ENCODE data around the gene SHFL.

Gene SHFL

GRCh38 chr19:10088949-10089554 lies 2.9 kb downstream of the SHFL start:
- no peak for DNase-seq

GRCh38 chr19:10089801-10090375 lies 3.8 kb downstream of the SHFL start:
- DNase-seq = no peak

GRCh38 chr19:10091370-10091687 lies 5.2 kb downstream of the SHFL start:
- no peak for DNase-seq

GRCh38 chr19:10091895-10092641 lies 6.0 kb downstream of the SHFL start:
- DNase-seq = no peak

- DNase-seq = no peak
Observed at GRCh38 chr19:10092648-10093294, 6.7 kb downstream of the SHFL start.

- no peak for DNase-seq
Observed at GRCh38 chr19:10093295-10094186, 7.4 kb downstream of the SHFL start.

GRCh38 chr19:10095622-10095947 lies 9.5 kb downstream of the SHFL start:
- no peak for DNase-seq

GRCh38 chr19:10095948-10096614 lies 10.0 kb downstream of the SHFL start:
- DNase-seq = peak; percentile 89

GRCh38 chr19:10096615-10096963 lies 10.5 kb downstream of the SHFL start:
- DNase-seq = no peak

- no peak for DNase-seq
Observed at GRCh38 chr19:10100163-10100785, 14.2 kb downstream of the SHFL start.

- no peak for DNase-seq
Observed at GRCh38 chr19:10102787-10103236, 16.7 kb downstream of the SHFL start.

GRCh38 chr19:10104130-10104513 lies 18.0 kb downstream of the SHFL start:
- DNase-seq = no peak

- peak; percentile 88 for DNase-seq
Observed at GRCh38 chr19:10104665-10105508, 18.8 kb downstream of the SHFL start.

GRCh38 chr19:10105509-10106099 lies 19.5 kb downstream of the SHFL start:
- no peak for DNase-seq

GRCh38 chr19:10106100-10106936 lies 20.2 kb downstream of the SHFL start, which contains the start of gene PPAN:
Gene PPAN, plus strand, starts transcription at chr19:10106362. Its CDS starts 33 bp downstream, at chr19:10106395.
- peak; percentile 98 for DNase-seq

GRCh38 chr19:10107254-10107653 lies 21.1 kb downstream of the SHFL start:
- no peak for DNase-seq

GRCh38 chr19:10107817-10108367 lies 21.8 kb downstream of the SHFL start:
- DNase-seq = no peak

GRCh38 chr19:10109528-10109927 lies 23.4 kb downstream of the SHFL start:
- DNase-seq = no peak
